Measurements from ENCODE around the gene CNKSR1.

The CNKSR1 gene, protein sequence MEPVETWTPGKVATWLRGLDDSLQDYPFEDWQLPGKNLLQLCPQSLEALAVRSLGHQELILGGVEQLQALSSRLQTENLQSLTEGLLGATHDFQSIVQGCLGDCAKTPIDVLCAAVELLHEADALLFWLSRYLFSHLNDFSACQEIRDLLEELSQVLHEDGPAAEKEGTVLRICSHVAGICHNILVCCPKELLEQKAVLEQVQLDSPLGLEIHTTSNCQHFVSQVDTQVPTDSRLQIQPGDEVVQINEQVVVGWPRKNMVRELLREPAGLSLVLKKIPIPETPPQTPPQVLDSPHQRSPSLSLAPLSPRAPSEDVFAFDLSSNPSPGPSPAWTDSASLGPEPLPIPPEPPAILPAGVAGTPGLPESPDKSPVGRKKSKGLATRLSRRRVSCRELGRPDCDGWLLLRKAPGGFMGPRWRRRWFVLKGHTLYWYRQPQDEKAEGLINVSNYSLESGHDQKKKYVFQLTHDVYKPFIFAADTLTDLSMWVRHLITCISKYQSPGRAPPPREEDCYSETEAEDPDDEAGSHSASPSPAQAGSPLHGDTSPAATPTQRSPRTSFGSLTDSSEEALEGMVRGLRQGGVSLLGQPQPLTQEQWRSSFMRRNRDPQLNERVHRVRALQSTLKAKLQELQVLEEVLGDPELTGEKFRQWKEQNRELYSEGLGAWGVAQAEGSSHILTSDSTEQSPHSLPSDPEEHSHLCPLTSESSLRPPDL

DNA sequence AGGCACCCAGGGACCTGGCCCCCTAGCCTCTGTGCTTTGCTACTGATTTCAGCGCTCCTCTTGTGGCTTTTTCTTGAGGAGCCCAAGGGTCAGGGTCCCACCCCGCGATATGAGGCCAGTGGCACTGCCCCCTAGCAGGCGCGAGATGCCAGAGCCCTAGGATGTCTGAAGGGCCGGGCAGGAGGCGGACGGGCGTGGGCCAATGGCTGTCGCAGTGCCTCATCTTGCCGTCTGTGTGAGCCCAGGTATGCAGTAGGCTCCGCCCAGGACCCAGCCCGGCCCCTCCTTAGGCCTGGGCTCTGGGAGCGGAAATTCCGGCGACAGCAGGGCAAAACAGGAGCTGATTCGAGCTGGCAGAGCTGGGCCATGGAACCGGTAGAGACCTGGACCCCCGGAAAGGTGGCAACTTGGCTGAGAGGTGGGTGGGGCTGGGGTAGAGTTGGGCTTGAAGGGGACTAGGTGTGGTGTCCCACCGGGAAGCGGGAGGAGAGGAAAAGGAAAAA, at the start of gene CNKSR1:
Gene CNKSR1, plus strand, starts transcription at position 310 of the 503 bp plus-strand sequence. Its CDS starts 57 bp downstream, at position 367.
- no peak for DNase-seq (ENCODE audit: low read depth in 1 of 2, low spot score in 1 of 2)

DNA sequence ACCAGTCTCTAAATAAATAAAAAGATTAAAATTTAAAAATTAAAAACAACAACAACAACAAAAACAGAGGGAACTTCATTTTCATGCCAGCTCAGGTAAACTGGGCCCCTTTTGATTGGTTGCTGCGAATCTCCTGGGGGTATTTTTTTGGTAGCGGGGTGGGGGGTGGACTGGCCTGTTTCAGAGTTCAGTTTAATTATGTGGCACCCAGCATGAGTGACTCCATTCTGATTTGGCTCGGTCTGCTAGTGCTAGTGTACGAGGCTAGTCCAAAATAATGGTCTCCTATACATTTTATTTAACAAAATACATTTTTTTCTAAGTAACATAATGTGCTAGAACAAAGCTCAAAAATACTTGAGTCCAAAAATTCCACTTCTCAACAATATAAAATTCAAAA, 47.5 kb upstream of the CNKSR1 start:
- no peak for DNase-seq (ENCODE audit: low read depth in 1 of 2, low spot score in 1 of 2)

DNA sequence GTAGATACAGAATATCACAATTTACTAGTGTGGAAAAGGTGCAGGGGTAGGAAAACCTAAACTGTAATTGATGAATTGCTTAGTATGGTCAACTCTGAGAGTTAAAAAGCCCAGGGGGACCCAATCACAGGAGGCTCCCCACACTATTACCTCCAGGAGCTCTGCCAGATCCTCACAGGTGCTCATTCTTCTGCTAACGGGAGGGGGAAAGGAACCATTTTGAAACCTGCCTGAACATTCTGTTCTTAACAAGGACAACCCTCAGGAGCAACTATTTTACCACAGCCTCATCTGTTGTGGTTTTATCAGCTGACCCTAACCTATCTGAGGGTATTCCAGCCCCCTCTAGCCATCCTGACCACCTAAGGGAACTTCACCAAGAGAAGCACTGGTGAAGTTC, 46.6 kb upstream of the CNKSR1 start:
- no peak for DNase-seq (ENCODE audit: low read depth in 1 of 2, low spot score in 1 of 2)

DNA sequence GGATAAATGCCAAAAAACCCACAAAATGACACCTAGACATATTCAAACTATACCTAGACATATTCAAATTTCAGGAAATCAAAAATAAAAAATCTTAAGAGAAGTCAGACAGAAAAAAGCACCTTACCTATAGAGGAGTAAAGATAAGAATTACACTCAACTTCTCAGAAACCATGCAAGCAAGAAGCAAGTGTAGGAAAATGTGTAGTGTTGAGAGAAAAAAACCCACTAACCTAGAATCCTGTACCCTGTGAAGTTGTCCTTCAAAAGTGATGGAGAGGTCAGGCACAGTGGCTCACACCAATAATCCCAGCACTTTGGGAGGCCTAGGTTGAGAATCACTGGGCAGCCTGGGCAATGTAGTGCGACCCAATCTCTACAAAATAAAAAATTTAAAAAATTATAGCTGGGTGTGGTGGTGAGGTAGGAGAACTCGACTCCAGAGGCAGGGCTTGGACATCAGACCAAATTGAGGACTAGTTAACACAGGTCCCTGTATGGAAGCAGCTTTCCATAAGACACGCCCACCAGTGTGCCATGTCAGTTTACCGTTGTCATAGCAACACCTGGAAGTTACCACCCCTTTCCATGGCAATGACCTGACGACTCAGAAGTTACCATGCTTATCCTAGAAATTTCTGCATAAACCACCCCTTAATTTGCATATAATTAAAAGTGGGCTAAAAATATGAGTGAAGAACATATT, 45.0 kb upstream of the CNKSR1 start:
- DNase-seq (ENCODE audit: low read depth in 1 of 2, low spot score in 1 of 2), result no peak

DNA sequence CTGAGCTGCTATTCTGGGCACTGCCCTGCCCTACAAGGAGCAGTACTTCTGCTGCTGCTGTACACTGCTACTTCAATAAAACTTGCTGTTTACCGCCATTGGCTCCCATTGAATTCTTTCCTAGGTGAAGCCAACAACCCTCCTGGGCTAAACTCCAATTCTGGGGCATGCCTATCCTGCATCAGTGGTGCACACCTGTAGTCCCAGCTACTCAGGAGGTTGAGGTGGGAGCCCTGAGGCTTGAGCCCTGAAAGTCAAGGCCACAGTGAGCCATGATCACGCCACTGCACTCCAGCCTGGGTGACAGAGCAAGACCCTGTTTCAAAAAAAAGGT, 44.5 kb upstream of the CNKSR1 start:
- no peak for DNase-seq (ENCODE audit: low read depth in 1 of 2, low spot score in 1 of 2)

DNA sequence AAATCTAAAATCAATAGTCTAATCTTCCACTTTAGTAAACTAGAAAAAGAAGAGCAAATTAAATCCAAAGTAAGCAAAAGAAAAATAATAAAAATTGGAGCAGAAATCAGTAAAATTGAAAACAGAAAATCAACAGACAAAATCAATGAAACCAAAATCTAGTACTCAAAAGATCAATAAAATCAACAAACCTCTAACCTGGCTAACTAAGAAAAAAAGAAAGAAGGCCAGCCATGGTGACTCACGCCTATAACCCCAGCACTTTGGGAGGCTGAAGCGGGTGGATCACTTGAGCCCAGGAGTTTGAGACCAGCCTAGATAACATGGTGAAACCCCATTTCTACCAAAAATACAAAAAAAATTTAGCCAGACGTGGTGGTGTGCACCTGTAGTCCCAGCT, 42.8 kb upstream of the CNKSR1 start:
- no peak for DNase-seq (ENCODE audit: low read depth in 1 of 2, low spot score in 1 of 2)

DNA sequence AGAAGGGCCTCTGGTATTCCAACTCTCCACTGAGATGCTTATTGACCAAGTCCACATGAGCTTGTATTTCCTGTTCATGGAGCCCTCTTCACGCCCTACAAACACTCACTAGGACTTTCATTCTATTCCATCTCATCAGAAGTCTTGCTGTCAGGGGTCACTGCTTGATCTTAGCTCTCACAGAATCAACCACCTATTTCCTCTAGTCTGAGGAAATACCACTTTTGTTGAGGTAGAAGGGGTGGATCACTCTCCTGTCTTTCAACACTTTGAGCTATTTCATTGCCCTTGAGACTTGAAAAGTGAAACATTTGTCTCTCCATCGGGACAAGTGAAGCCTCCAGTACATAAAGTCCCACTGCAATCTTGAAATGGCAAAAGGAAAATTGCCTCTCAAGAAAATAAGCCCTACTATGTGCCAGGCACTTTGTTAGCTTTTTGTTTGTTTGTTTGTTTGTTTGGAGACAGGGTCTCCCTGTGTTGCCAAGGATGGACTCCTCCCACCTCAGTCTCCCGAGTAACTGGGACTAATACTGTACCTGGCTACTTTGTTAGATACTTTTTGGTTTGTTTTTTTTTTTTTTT, 38.2 kb upstream of the CNKSR1 start:
- DNase-seq (ENCODE audit: low read depth in 1 of 2, low spot score in 1 of 2), result no peak

DNA sequence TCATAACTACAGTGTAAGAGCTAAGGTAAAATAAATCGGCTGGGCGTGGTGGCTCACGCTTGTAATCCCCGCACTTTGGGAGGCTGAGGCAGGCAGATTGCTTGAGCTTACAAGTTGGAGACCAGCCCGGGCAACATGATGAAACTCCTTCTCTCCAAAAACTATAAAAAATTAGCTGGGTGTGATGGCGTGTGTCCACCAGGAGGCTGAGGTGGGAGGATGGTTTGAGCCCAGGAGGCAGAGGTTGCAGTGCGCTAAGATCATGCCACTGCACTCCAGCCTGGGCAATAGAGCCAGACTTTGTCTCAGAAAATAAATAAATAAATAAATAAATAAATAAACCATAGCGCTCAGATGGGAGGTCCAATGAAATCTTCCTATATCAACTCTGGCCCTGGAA, 35.1 kb upstream of the CNKSR1 start:
- DNase-seq (ENCODE audit: low read depth in 1 of 2, low spot score in 1 of 2), result no peak

DNA sequence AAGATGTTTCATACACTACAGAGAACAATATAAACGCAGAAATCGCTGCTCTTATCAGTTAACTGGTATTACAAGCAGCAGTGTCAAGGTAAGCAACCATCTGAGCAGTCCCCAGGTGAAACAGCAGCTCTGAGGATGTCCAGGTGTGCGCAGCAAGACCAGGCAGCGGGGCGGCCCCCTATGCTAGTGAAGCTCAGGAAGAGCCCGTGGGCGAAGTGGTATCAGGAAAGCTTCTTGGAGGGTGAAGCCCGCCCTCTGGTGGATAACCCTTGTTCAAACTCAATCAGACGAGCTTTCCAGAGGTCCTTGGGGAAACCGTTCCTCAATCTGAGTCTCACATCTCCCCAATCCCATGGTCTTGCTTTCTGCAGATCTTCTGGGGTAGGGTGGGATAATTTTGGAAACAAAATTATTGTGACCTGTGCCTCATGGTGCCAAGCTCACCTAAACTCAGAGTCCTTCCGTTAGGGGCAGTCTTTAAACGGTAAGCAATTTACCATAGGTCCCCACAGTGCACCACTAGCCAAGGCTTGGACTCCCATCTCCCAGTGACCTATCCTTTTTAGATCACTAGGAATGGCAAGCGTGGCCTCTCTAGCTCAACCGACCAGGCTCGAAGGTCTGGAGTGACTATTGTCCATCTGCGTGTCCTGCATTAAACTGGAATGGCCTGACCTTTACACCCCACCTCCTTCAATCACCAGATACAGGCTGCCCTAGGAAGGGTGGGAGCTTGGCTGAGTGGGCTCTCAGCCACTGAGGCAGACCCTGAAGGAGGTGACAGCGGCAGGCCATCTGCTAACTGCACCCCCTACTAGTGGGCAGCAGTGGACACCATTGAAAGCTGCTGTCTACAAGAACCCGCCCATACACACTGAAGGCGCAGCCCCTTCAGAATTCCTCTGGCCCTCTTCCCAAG, 32.0 kb upstream of the CNKSR1 start:
- peak; percentile 43 to 66 for DNase-seq (ENCODE audit: low read depth in 1 of 2, low spot score in 1 of 2)

DNA sequence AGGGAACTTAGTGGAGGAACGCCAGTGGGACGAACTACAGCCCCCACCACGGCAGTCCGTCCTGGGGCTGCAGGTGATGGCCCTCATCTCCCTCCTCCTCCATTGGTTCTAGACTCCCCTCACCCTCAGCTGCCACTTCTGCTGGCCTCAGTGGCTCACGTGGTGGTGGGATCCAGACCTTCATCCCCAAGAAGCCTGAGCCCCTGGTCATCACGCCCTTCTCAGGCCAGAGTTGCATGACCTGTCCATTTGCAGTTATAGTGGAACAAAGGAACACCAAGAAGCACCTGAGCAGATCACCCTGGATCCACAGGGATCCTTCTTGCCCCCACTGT, 31.4 kb upstream of the CNKSR1 start:
- no peak for DNase-seq (ENCODE audit: low read depth in 1 of 2, low spot score in 1 of 2)

DNA sequence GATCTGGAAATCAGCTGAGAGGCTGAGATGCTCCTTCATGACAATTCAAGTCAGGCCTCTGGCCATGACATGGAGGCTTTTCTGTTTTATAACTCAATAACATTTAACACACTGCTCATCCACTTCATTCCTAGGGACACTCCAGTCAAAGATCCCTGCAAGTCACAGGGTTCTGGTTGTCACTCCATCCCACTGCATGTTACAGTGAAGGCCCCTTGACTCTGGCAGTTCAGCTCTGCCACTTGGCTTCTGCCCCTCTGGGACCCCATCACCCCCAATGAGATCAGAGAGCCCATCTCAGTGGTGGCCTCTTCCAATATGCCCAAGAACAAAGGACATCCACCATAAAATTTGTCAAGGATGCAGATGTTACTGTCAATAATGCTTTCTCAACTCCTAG, 28.4 kb upstream of the CNKSR1 start:
- DNase-seq (ENCODE audit: low read depth in 1 of 2, low spot score in 1 of 2), result no peak

DNA sequence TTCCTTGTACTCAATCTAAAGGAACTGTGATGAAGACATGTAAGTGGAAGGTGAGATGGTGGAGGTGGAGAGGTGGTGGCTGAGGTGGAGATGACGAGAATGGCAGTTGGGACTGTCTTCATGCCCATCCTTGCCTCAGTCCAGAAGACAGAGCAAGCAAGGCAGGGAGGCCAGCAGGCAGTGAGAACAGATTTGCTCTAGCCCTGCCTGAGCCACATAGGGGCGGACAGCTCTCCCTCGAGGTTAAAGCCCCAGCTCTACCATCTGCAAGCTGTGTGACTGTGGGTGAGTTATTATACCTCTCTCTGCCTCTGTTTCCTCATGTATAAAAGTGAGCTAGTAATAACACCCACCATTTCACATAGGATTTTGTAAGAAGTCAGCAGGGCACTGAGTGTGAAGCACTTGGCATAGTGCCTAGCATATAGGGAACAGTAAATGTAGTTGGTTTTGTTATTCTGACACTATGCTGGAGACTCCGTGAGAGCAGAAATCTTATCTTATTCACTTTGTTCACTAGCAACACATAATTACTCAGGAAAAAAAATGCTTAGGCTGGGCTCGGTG, 23.2 kb upstream of the CNKSR1 start:
- no peak for DNase-seq (ENCODE audit: low read depth in 1 of 2, low spot score in 1 of 2)

DNA sequence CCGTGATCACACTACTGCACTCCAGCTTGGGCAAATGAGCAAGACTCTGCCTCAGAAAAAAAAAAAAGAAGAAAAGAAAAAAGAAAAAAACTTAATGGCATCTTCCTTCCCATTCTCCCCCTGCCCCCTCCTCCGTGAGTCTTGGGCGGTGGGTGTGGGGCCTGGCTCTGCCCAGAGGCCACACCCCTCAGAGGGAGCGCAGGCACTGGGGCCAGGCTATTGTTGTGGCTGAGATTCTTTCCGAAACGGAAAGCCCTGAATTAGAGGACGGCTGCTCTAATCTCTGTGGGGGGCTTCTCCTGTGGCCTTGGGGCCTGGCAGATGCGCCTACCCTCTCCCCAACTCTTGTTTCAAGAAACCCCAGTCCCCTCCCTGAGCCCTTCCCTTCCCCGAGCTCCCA, 22.5 kb upstream of the CNKSR1 start:
- no peak for DNase-seq (ENCODE audit: low read depth in 1 of 2, low spot score in 1 of 2)

DNA sequence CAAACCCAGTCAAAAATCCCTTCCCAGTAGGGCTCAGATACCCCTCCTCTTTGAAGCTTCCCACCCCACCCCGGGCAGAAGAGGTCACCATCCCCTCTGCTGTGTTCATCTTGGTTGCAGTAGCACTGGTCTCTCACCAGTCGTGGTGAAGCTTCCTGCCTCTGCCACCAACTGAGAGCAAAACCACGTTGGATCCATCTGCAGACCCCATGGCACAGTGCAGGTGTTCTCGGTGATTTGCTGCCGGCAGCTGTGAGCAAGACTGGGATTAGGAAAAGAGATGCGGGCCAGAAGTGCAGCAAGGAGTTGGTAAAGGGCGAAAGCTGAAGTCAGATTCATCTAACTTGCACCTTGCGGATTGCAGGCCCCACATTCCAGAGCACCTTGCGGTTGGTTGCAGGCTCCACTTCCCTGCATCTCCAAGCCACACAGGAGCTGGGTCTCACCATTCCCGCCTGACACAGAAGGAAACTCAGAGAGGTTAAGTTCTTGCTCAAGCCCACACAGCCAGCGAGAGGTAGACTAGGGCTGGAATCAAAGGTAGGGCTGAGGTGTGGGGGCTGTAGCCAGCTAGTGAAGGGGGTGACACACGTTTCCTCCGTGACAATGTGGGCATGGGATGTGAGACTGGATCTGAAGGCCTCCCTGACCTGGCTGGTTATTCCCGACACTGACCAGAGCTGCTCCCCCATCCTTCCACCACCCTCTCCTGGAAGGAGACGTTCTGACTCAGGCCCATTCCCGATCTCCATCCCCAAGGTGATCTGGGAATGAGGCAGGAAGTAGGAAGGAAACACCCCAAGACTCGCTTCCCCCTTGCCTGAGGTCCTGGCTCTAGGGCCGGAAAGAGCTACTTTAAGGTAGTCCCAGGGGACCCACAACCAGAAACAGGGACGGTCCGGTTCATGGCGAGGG, 21.7 kb upstream of the CNKSR1 start:
- DNase-seq (ENCODE audit: low read depth in 1 of 2, low spot score in 1 of 2), result no peak

DNA sequence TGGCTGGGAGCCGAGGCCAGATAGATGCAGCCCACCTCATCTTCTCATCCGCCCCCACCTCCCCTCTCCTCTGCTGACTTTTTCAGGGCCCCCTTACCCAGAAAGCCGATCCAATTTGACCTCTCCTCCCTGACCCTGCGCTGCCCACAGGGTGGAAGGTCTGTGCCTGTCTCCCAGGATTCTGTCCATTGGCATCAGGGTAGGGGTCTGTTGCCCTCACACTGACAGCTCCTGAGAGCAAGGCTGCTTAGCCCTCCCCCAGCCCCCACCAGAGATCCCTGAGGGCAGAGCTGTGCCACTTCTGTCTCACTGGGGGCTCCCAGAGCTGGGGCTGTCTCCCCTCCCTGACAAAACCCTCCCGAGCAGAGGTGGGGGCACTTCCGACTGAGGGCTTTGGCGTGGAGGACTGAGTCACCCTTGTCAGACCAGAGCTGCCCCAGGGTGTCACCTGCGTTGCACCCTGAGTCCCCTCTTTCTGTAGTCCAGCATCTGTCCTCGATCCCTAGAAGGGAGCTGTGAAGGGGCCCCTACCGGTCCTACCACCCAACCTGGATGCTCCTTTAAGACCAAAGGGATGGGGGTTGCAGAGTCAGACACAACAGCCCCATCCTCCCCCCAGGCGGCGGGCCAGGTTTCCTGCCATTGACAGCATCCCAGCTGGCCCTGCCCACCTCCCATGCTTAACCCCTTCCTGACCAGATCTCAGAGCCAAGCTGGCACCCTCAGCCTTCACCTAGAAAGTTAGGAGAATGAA, 20.8 kb upstream of the CNKSR1 start:
- no peak for DNase-seq (ENCODE audit: low read depth in 1 of 2, low spot score in 1 of 2)

DNA sequence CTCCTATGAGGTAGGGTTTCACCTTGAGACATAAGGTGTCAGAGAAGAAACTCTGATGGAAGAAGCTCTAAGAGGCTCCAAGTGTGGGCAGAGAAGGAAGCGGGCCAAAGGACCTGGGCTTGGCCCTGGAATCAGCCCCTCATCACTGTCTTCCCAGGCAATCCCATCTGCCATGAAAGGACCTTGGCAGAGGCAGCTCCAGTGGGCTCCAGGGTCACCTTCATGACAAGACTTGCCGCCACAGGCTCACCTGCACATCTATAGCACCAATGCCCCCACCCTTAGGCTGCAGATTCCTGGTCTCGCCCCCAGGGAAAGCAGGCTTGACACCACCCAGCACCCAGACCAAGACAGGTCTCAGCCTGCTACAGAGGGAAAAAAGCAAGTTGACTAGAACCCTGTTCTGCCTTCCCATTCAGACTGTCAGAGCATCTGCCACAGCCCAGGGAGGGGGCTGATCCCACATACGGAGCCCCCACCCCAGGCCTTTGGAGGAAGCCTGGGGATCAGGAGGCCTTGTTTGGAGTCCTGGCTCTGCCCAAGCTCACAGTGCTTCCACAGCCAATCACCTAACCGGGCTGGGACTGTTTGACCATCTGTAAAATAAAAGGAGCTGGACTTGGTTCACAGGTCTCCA, 18.9 kb upstream of the CNKSR1 start:
- no peak for DNase-seq (ENCODE audit: low read depth in 1 of 2, low spot score in 1 of 2)

DNA sequence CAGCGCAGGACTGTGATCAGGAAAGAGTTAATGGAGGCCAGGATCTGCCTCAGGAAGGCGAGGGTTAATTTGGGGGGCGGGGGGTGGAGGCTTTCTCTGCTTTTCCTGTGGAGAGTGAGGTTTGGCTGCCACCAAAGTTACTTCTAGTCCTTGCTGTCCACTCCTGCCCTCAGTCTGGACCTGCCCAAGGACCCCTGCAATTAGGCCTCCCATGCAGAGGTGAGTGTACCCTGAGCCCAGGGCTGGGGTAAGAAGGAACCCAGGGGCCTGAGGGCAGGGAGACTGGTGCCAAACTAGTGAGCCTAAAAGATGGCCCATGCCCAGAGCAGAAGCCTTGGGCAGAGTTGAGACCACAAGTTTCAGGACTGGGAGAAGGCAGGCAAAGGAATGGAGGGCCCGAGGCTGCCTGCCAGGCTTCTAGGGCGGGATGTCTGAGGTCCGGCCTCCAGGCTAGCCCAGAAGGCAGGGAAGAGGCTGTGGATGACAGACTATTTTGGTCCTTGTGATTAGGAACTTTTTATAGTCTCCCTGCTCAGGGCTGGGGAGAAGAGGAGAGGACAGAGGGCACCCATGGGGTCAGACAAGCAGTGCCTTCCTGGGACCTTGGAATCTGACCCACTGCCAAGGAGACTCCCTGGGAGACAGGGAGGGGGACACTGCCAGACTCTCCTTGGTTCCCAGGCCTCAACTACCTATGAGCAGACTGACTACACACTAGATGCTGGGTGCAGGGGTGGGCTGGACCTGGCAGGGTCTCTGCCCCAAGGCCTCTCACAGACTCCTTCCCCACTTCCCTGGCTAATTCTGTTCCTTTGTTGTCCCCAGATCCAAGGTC, 18.2 kb upstream of the CNKSR1 start, which contains the start of gene FAM110D:
Gene FAM110D, plus strand, starts transcription at position 172 of the 835 bp plus-strand sequence. CDS start 2,213 bp downstream, outside the sequence.
- no peak for DNase-seq (ENCODE audit: low read depth in 1 of 2, low spot score in 1 of 2)
